ENCODE data around the gene CKAP2L. TPM values are rescaled to one million over a fixed set of nuclear protein-coding genes. Genes with fewer than 3 reads are reported as not detected.

The CKAP2L gene
- total and polyA plus RNA-seq, 9 of the 15 experiments (the other 6 are each of a cell fraction or from before 2014, with no cell fraction given): 10.4 to 21.9 (median 14.2) TPM

DNA sequence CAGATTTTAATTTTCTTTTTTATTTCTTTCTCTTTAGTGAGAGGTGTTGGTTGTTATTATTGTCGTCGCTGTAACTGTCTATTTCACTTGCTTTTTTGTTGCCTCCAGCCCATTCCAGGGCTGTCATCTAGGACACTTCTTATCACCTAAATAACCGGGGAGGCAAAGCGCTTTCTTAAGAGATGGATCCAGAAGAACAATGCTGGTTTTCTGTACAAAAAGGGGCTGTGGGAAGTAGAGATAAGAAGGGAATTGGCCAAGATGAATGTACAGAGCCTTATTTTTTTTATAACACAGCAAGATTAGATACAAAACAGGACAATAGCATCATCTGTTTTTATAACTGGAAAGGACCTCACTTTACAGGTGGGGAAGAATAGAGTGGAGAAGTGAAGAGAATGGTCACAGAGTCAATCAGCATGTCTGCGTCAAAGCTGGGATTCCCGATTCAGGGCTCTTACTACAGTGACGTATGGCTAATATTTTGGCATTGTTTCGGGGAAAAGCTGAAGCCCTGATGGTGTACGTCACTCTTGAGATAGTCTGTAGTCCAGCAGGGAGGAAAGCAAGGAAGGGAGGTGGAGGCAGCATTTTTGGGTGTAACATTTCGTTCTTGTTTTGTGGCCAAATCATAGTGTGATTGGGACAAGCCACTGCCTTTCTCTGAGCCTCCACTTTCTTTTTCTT lies 49.0 kb upstream of the CKAP2L start:
- no TSS peak for BruUV-seq (replicated peaks)
- H3K36me3 ChIP-seq (ENCODE audit: control insufficient read depth, insufficient read depth, low read length): no peaks in the 10 kb centered on the region
- CTCF ChIA-PET (ENCODE audit: low intra/inter-chr PET ratio): no interaction called here
- TF ChIP-seq ARID1B (IDR thresholded peaks at IDR 0.05) (no peak), ZNF551 (CRISPR knock-in tag; IDR thresholded peaks at IDR 0.05) (no peak), MYNN (IDR thresholded peaks at IDR 0.05) (peak; percentile 79; the same call in 1 of the 2 replicates), MYNN (CRISPR knock-in tag; IDR thresholded peaks at IDR 0.05) (no peak), NR4A1 (CRISPR knock-in tag; IDR thresholded peaks at IDR 0.05) (no peak), NR4A1 (tag; IDR thresholded peaks at IDR 0.05) (0 out of 2 replicates have a peak, but pooled peaks have one; percentile 49), MECOM (CRISPR knock-in tag; IDR thresholded peaks at IDR 0.05) (no peak), CREM (IDR thresholded peaks at IDR 0.05; ENCODE audit: low read depth) (peak; percentile 39), BHLHE40 (IDR thresholded peaks at IDR 0.05; ENCODE audit: low read length) (no peak), AFF1 (IDR thresholded peaks at IDR 0.05; ENCODE audit: low read depth in 1 of 2, partially characterized antibody in 2 of 2) (no peak), HNRNPLL (IDR thresholded peaks at IDR 0.05; ENCODE audit: low read depth, low read length, poor library complexity, severe bottlenecking) (peak; percentile 85), SOX6 (IDR thresholded peaks at IDR 0.05) (peak; percentile 76), TAF15 (IDR thresholded peaks at IDR 0.05; ENCODE audit: low read depth, low read length) (no peak), CBFA2T3 (IDR thresholded peaks at IDR 0.05) (peak; percentile 13; the same call in 1 of the 2 replicates), ADNP (tag; IDR thresholded peaks at IDR 0.05) (no peak), ZNF57 (CRISPR knock-in tag; IDR thresholded peaks at IDR 0.05) (no peak), HNRNPH1 (optimal IDR thresholded peaks at IDR 0.05; ENCODE audit: low read depth, low read length) (no peak), CCNT2 (IDR thresholded peaks at IDR 0.05; ENCODE audit: borderline replicate concordance, extremely low read depth, insufficient read length, low read depth, low read length) (no peak)
- TF ChIP-seq, protein P1, sequence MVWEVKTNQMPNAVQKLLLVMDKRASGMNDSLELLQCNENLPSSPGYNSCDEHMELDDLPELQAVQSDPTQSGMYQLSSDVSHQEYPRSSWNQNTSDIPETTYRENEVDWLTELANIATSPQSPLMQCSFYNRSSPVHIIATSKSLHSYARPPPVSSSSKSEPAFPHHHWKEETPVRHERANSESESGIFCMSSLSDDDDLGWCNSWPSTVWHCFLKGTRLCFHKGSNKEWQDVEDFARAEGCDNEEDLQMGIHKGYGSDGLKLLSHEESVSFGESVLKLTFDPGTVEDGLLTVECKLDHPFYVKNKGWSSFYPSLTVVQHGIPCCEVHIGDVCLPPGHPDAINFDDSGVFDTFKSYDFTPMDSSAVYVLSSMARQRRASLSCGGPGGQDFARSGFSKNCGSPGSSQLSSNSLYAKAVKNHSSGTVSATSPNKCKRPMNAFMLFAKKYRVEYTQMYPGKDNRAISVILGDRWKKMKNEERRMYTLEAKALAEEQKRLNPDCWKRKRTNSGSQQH (CRISPR knock-in tag; IDR thresholded peaks at IDR 0.05): no peak

More for the DNA sequence above, 49.0 kb upstream of the CKAP2L start:
- Histone ChIP-seq H3K9me1 (ENCODE audit: control insufficient read depth, insufficient read depth, low read length) (no peaks in the 10 kb centered on the region), H2AFZ (ENCODE audit: low read depth, low read length) (peak overlapping the region; percentile 85), H3K27me3 (ENCODE audit: control insufficient read depth in 2 of 2, insufficient read depth in 2 of 2, low read length in 2 of 2) (no peaks in the 10 kb centered on the region), H3K4me3 (no peak overlapping the region), H4K20me1 (replicated peaks; ENCODE audit: control insufficient read depth, insufficient read depth, low read length) (no peaks in the 10 kb centered on the region), H3K79me2 (ENCODE audit: control insufficient read depth, insufficient read depth, low read length) (no peaks in the 10 kb centered on the region), H3K9me3 (replicated peaks; ENCODE audit: control insufficient read depth, insufficient read depth, low read depth, low read length) (no peaks in the 10 kb centered on the region), H3K4me1 (replicated peaks in 1 of 2; ENCODE audit: control insufficient read depth in 2 of 2, insufficient read depth in 2 of 2, low read length in 2 of 2) (peaks cover 0 to 29% of the 10 kb centered on the region in 2 experiments; a peak in 3 of 5 replicates), H3K9ac (ENCODE audit: insufficient read depth in 1 of 2, low read depth in 2 of 2, low read length in 2 of 2) (peak overlapping the region in 1 of 2 experiments; percentile 43; a peak in 1 of 4 replicates), H3K27ac (ENCODE audit: extremely low read depth, low read depth, low read length) (peak overlapping the region; percentile 42; the same call in 2 of the 3 replicates), H3K4me2 (ENCODE audit: insufficient read depth, low read length) (peak overlapping the region; percentile 71)
- peak; percentile 54 for ATAC-seq
- in situ Hi-C loops (cut with MboI) (no loop called here), intact Hi-C loops (cut with micrococcal nuclease) (no loop called here)
- POLR2A ChIA-PET: interaction anchor here (0.7 to 1.5 kb wide), 3 partner anchors 12 to 18 kb away, joined by 3 to 4 read pairs (median 4); no protein-coding TSS in a partner anchor
- 11% methylated on average over 10 of the region's 10 CpGs for WGBS (ENCODE audit: insufficient coverage, low coverage, missing lambda C conversion rate)
- FAIRE-seq: peak; percentile 26
- peak; percentile 28 to 51 (median 32) for DNase-seq (ENCODE audit: extremely low read depth in 1 of 4, low spot score in 3 of 4)
